IPS-18c (cell line): Measurements from ENCODE around the gene DARS1.
"Not testable (repeated sequence)": the region's sequence is repeated elsewhere in the genome, so short reads cannot be mapped to it uniquely, and the experiment has no call there.

Experiments used
- H3K4me3 ChIP-seq: 2 replicates; pipeline ENCODE4 v1.7.0; 2013; ENCODE audit warnings: low read depth, mild to moderate bottlenecking, low read length, moderate library complexity; ENCODE audit not compliant: insufficient read depth
- H3K9me3 ChIP-seq: one replicate; pipeline ENCODE4 v1.6.1; 2013; ENCODE audit warnings: mild to moderate bottlenecking, low read length, moderate library complexity; ENCODE audit not compliant: control insufficient read depth, insufficient read depth

The DARS1 gene

GRCh38 chr2:135962366-135963123, 22.9 kb downstream of the DARS1 start:
- no peaks in the 10 kb centered on the region for H3K9me3 ChIP-seq
- H3K4me3 ChIP-seq = no peak overlapping the region

- Histone ChIP-seq H3K9me3 (no peaks in the 10 kb centered on the region), H3K4me3 (no peak overlapping the region)
Measured at GRCh38 chr2:135960656-135961551, 24.5 kb downstream of the DARS1 start.

- no peaks in the 10 kb centered on the region for H3K9me3 ChIP-seq
- H3K4me3 ChIP-seq = no peak overlapping the region
Measured at GRCh38 chr2:135960150-135960549, 25.3 kb downstream of the DARS1 start.

GRCh38 chr2:135958927-135959326, 26.5 kb downstream of the DARS1 start:
- H3K9me3 ChIP-seq, H3K4me3 ChIP-seq: not testable (repeated sequence)

- Histone ChIP-seq H3K9me3 (no peaks in the 10 kb centered on the region), H3K4me3 (no peak overlapping the region)
Measured at GRCh38 chr2:135954020-135954601, 31.3 kb downstream of the DARS1 start.

- H3K4me3 ChIP-seq = no peak overlapping the region
- no peaks in the 10 kb centered on the region for H3K9me3 ChIP-seq
Measured at GRCh38 chr2:135952891-135953290, 32.5 kb downstream of the DARS1 start.

- no peaks in the 10 kb centered on the region for H3K9me3 ChIP-seq
Measured at GRCh38 chr2:135951041-135951583, 34.3 kb downstream of the DARS1 start.

GRCh38 chr2:135949451-135950234, 35.8 kb downstream of the DARS1 start:
- no peaks in the 10 kb centered on the region for H3K9me3 ChIP-seq

More at GRCh38 chr2:135951041-135951583, 34.3 kb downstream of the DARS1 start:
- no peak overlapping the region for H3K4me3 ChIP-seq

GRCh38 chr2:135948642-135949355, 36.6 kb downstream of the DARS1 start:
- Histone ChIP-seq H3K4me3 (no peak overlapping the region), H3K9me3 (no peaks in the 10 kb centered on the region)

More at GRCh38 chr2:135949451-135950234, 35.8 kb downstream of the DARS1 start:
- H3K4me3 ChIP-seq = no peak overlapping the region

GRCh38 chr2:135948141-135948540, 37.3 kb downstream of the DARS1 start:
- Histone ChIP-seq H3K9me3 (no peaks in the 10 kb centered on the region), H3K4me3 (no peak overlapping the region)

GRCh38 chr2:135947483-135947882, 37.9 kb downstream of the DARS1 start:
- no peaks in the 10 kb centered on the region for H3K9me3 ChIP-seq

GRCh38 chr2:135945526-135945925, 39.9 kb downstream of the DARS1 start:
- no peak overlapping the region for H3K4me3 ChIP-seq
- H3K9me3 ChIP-seq = no peaks in the 10 kb centered on the region

More at GRCh38 chr2:135947483-135947882, 37.9 kb downstream of the DARS1 start:
- no peak overlapping the region for H3K4me3 ChIP-seq

GRCh38 chr2:135944625-135945024, 40.8 kb downstream of the DARS1 start:
- Histone ChIP-seq H3K9me3 (no peaks in the 10 kb centered on the region), H3K4me3 (no peak overlapping the region)

- H3K4me3 ChIP-seq = no peak overlapping the region
- H3K9me3 ChIP-seq = no peaks in the 10 kb centered on the region
Measured at GRCh38 chr2:135942936-135943688, 42.3 kb downstream of the DARS1 start.

- no peaks in the 10 kb centered on the region for H3K9me3 ChIP-seq
- no peak overlapping the region for H3K4me3 ChIP-seq
Measured at GRCh38 chr2:135936524-135936923, 48.9 kb downstream of the DARS1 start.

- H3K9me3 ChIP-seq = no peaks in the 10 kb centered on the region
Measured at GRCh38 chr2:135935914-135936313, 49.5 kb downstream of the DARS1 start.

More at GRCh38 chr2:135935914-135936313, 49.5 kb downstream of the DARS1 start:
- H3K4me3 ChIP-seq = no peak overlapping the region
